K562 (cell line): ENCODE data around the gene DESI2. TPM values are rescaled to one million over a fixed set of nuclear protein-coding genes. Genes with fewer than 3 reads are reported as not detected.

Source experiments
- BCL6 ChIP-seq: fragments of 250-450 bp; sonication (Bioruptor Pico); IDR thresholded peaks from 2 replicates; pipeline ENCODE4 v1.4.0; 2020
- CEBPG ChIP-seq, 3 experiments: fragments of 200-800 bp in 1 of 3; sonication (Bioruptor generic) in 1 of 3; sonication (generic) in 1 of 3; formaldehyde crosslinking in 1 of 3; IDR thresholded peaks in 2 of 3; conservative IDR thresholded peaks in 1 of 3; 2 replicates each; pipeline versions ENCODE4 v1.6.1 to v1.8.0; 2016 to 2022; ENCODE audit warnings: missing compliant biosample characterization in 2 of 3, missing genetic modification characterization in 2 of 3, mild to moderate bottlenecking in 1 of 3, missing genetic modification reagents in 1 of 3
- GTF2A2 ChIP-seq: IDR thresholded peaks from 2 replicates; pipeline ENCODE4 v1.6.1; 2016; ENCODE audit warnings: mild to moderate bottlenecking, missing genetic modification characterization, missing compliant biosample characterization
- KHSRP ChIP-seq: fragments of 450-650 bp; IDR thresholded peaks from 2 replicates; pipeline ENCODE4 v1.6.1; 2017
- LARP7 ChIP-seq: fragments of 450-650 bp; IDR thresholded peaks from 2 replicates; pipeline ENCODE4 v1.6.1; 2016
- MTA1 ChIP-seq: fragments of 450-650 bp; IDR thresholded peaks from 2 replicates; pipeline ENCODE4 v1.6.1; 2017; ENCODE audit warnings: borderline replicate concordance
- MTA2 ChIP-seq: fragments of 450-650 bp; IDR thresholded peaks from 2 replicates; pipeline ENCODE4 v1.6.1; 2016; ENCODE audit warnings: low read depth
- MYC ChIP-seq, 2 experiments: fragments of 250-450 bp in 1 of 2; sonication (Bioruptor Pico) in 1 of 2; IDR thresholded peaks; 2 replicates each; pipeline versions ENCODE4 v1.5.1 to v1.6.1; 2012 to 2021; ENCODE audit warnings: low read depth in 2 of 2, borderline replicate concordance in 1 of 2, improper control_type of control experiment in 1 of 2, low read length in 1 of 2, mild to moderate bottlenecking in 1 of 2, moderate library complexity in 1 of 2
- NEUROD1 ChIP-seq: fragments of 150-350 bp; IDR thresholded peaks from 2 replicates; pipeline ENCODE4 v1.6.1; 2014; ENCODE audit warnings: borderline replicate concordance, low read length, low read depth; ENCODE audit not compliant: partially characterized antibody
- TSC22D4 ChIP-seq: fragments of 450-650 bp; IDR thresholded peaks from 2 replicates; pipeline ENCODE4 v1.6.1; 2016; ENCODE audit warnings: missing genetic modification characterization, missing biosample characterization, control low read depth
- TSHZ1 ChIP-seq: fragments of 250-450 bp; sonication (Bioruptor Pico); IDR thresholded peaks from 2 replicates; pipeline ENCODE4 v1.4.0; 2020; ENCODE audit warnings: mild to moderate bottlenecking, moderate library complexity
- ZNF197 ChIP-seq: fragments of 200-800 bp; sonication (Bioruptor generic); IDR thresholded peaks from 2 replicates; pipeline ENCODE4 v1.6.1; 2016; ENCODE audit warnings: low read depth, missing genetic modification characterization, missing compliant biosample characterization
- ZNF277 ChIP-seq: fragments of 250-450 bp; sonication (Bioruptor Pico); IDR thresholded peaks from 2 replicates; pipeline ENCODE4 v1.8.0; 2022; ENCODE audit warnings: inconsistent platforms, mild to moderate bottlenecking, moderate library complexity, borderline replicate concordance
- polyA plus RNA-seq, 8 experiments: library from polyadenylated mRNA; depleted of rRNA in 4 of 8; stranded (reverse) in 5 of 8; unstranded in 3 of 8; fragments of >200 nt; fragmentation: Nextera tagmentation in 2 of 8; fragmentation: Illumina TruSeq in 1 of 8; extraction: Ambion mirVana in 2 of 8; extraction: Trizol in 1 of 8; gene quantifications; 2 replicates each; pipeline versions ENCODE4 v1.2.1 to v1.2.3, GENCODE V29; 2011 to 2014; ENCODE audit warnings: inconsistent platforms in 1 of 8, missing spikeins in 1 of 8
- total RNA-seq, 7 experiments: library from RNA; depleted of rRNA in 6 of 7; stranded (reverse); fragments of >200 nt in 6 of 7; fragmentation: Illumina TruSeq in 2 of 7; extraction: Trizol in 2 of 7; gene quantifications; 2 replicates each; pipeline versions ENCODE4 v1.2.1 to v1.2.3, GENCODE V29; 2011 to 2021; ENCODE audit warnings: low replicate concordance in 1 of 7
- TF ChIP-seq, protein P1 (sequence below): fragments of 250-450 bp; sonication (Bioruptor Pico); IDR thresholded peaks from 2 replicates; pipeline ENCODE4 v1.8.0; 2022; ENCODE audit warnings: inconsistent platforms
- TF ChIP-seq, protein P2 (sequence below): fragments of 450-650 bp; IDR thresholded peaks from 2 replicates; pipeline ENCODE4 v1.7.1; 2018; ENCODE audit warnings: mild to moderate bottlenecking, low read depth; ENCODE audit not compliant: partially characterized antibody
- TF ChIP-seq, protein P3 (sequence below), 2 experiments: fragments of 450-650 bp in 1 of 2; sonication (generic) in 1 of 2; formaldehyde crosslinking; conservative IDR thresholded peaks; 2 replicates each; pipeline versions ENCODE4 v1.4.0 to v1.8.1; 2020 to 2022; ENCODE audit warnings: mild to moderate bottlenecking in 1 of 2, missing genetic modification reagents in 1 of 2

The DESI2 gene
- total and polyA plus RNA-seq, 9 of the 15 experiments (the other 6 are each of a cell fraction or from before 2014, with no cell fraction given): 17.4 to 59.4 (median 38.4) TPM

DNA sequence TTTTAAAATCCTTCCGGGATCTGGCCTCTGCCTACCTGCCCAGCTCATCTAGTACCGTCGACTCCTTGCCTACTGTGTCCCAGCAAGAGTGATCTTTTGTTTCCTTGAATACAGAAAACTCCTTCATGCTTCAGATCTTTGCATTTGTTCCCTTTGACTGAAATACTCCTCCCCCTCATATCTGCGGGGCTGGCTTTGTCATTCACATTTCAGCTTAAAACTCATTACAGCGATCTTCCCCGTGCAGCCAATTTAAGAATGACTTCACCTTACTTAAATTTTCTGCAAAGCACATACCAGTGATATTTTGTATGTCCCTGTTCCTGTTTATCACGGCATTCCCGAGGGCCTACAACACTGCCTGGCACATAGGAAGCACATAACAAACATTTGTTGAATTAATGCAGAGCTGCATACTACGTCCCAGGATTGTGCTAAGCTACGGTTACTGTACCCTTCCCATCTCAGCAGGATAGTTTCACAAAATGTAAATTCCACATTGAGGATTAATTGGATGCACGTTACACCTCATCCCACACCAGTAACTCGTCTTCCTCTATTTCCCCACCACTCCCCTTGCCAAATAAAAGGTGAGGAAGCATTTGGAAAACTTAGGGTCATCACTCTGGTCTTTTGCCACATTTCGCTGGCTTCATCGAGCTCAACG is 837 bp upstream of the DESI2 start (continued):
- TF ChIP-seq, protein P1, sequence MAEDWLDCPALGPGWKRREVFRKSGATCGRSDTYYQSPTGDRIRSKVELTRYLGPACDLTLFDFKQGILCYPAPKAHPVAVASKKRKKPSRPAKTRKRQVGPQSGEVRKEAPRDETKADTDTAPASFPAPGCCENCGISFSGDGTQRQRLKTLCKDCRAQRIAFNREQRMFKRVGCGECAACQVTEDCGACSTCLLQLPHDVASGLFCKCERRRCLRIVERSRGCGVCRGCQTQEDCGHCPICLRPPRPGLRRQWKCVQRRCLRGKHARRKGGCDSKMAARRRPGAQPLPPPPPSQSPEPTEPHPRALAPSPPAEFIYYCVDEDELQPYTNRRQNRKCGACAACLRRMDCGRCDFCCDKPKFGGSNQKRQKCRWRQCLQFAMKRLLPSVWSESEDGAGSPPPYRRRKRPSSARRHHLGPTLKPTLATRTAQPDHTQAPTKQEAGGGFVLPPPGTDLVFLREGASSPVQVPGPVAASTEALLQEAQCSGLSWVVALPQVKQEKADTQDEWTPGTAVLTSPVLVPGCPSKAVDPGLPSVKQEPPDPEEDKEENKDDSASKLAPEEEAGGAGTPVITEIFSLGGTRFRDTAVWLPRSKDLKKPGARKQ (CRISPR knock-in tag): no peak
- TF ChIP-seq MTA1 (0 out of 2 replicates have a peak, but pooled peaks have one; percentile 41), BCL6 (CRISPR knock-in tag) (no peak), ZNF197 (CRISPR knock-in tag) (no peak), TSHZ1 (CRISPR knock-in tag) (no peak), TSC22D4 (no peak), LARP7 (no peak), NEUROD1 (peak; percentile 15), CEBPG (CRISPR knock-in tag; IDR thresholded peaks at IDR 0.05) (no peak), CEBPG (tag; conservative IDR thresholded peaks at IDR 0.05 in 1 of 2, IDR thresholded peaks at IDR 0.05 in 1 of 2) (no peak), MYC (IDR thresholded peaks at IDR 0.05; ENCODE audit: low read depth, low read length) (no peak), MYC (CRISPR knock-in tag; IDR thresholded peaks at IDR 0.05; ENCODE audit: borderline replicate concordance, low read depth) (peak; percentile 31; the same call in 1 of the 2 replicates), KHSRP (no peak), MTA2 (no peak), ZNF277 (CRISPR knock-in tag) (no peak), GTF2A2 (no peak)
- TF ChIP-seq, protein P2, sequence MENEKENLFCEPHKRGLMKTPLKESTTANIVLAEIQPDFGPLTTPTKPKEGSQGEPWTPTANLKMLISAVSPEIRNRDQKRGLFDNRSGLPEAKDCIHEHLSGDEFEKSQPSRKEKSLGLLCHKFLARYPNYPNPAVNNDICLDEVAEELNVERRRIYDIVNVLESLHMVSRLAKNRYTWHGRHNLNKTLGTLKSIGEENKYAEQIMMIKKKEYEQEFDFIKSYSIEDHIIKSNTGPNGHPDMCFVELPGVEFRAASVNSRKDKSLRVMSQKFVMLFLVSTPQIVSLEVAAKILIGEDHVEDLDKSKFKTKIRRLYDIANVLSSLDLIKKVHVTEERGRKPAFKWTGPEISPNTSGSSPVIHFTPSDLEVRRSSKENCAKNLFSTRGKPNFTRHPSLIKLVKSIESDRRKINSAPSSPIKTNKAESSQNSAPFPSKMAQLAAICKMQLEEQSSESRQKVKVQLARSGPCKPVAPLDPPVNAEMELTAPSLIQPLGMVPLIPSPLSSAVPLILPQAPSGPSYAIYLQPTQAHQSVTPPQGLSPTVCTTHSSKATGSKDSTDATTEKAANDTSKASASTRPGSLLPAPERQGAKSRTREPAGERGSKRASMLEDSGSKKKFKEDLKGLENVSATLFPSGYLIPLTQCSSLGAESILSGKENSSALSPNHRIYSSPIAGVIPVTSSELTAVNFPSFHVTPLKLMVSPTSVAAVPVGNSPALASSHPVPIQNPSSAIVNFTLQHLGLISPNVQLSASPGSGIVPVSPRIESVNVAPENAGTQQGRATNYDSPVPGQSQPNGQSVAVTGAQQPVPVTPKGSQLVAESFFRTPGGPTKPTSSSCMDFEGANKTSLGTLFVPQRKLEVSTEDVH: no peak
- TF ChIP-seq, protein P3, sequence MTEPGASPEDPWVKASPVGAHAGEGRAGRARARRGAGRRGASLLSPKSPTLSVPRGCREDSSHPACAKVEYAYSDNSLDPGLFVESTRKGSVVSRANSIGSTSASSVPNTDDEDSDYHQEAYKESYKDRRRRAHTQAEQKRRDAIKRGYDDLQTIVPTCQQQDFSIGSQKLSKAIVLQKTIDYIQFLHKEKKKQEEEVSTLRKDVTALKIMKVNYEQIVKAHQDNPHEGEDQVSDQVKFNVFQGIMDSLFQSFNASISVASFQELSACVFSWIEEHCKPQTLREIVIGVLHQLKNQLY (CRISPR knock-in tag; conservative IDR thresholded peaks at IDR 0.05): no peak
